ENCODE results near the gene ECHDC1. TPM values are rescaled to one million over a fixed set of nuclear protein-coding genes. Genes with fewer than 3 reads are reported as not detected.
A peak's percentile ranks its signal among the peaks of the same experiment; 100 is the strongest.

ECHDC1 gene
- total and polyA plus RNA-seq, 3 donors from 2014 or later = 30.9 to 37.6 (median 34.9) TPM

GRCh38 chr6:127343809-127344659 is 625 bp upstream of the ECHDC1 start:
- intact Hi-C loops (cut with DNase I; ENCODE audit: low total_unique reads) = no loop called here
- 3 to 4% methylated on average over 24 of the region's 24 CpGs for WGBS, 2 donors
- Histone ChIP-seq H3K4me3 (peak overlapping the region; percentile 69 to 74), H3K27me3 (no peaks in the 10 kb centered on the region), H3K4me1 (peaks cover 23% of the 10 kb centered on the region), H3K27ac (peak overlapping the region; percentile 87 to 90), H3K9me3 (no peaks in the 10 kb centered on the region), H3K36me3 (ENCODE audit: low read depth, missing control alignments) (no peaks in the 10 kb centered on the region)
- no peak for TF ChIP-seq CTCF (IDR thresholded peaks at IDR 0.05)
- no peak for TF ChIP-seq POLR2A (IDR thresholded peaks at IDR 0.05)
- DNase-seq = peak; percentile 18

- H3K4me1 ChIP-seq = peaks cover 23% of the 10 kb centered on the region
- intact Hi-C loops (cut with DNase I; ENCODE audit: low total_unique reads) = no loop called here
These were observed 988 bp downstream of the ECHDC1 start for GRCh38 chr6:127342296-127342945.

GRCh38 chr6:127341471-127342202 is 1.8 kb downstream of the ECHDC1 start:
- H3K4me1 ChIP-seq = peaks cover 23% of the 10 kb centered on the region
- H3K27me3 ChIP-seq = no peaks in the 10 kb centered on the region
- no peaks in the 10 kb centered on the region for H3K36me3 ChIP-seq (ENCODE audit: low read depth, missing control alignments)
- no peak overlapping the region for H3K4me3 ChIP-seq
- WGBS, 2 donors = 60 to 61% methylated on average over 9 of the region's 9 CpGs
- TF ChIP-seq CTCF (IDR thresholded peaks at IDR 0.05) (no peak), POLR2A (IDR thresholded peaks at IDR 0.05) (no peak)
- intact Hi-C loops (cut with DNase I; ENCODE audit: low total_unique reads) = no loop called here
- DNase-seq = no peak
- H3K27ac ChIP-seq = no peak overlapping the region
- no peaks in the 10 kb centered on the region for H3K9me3 ChIP-seq

More at GRCh38 chr6:127342296-127342945, 988 bp downstream of the ECHDC1 start:
- no peaks in the 10 kb centered on the region for H3K27me3 ChIP-seq
- H3K9me3 ChIP-seq = no peaks in the 10 kb centered on the region
- no peak for DNase-seq
- no peak for TF ChIP-seq POLR2A (IDR thresholded peaks at IDR 0.05)
- no peak for TF ChIP-seq CTCF (IDR thresholded peaks at IDR 0.05)
- H3K4me3 ChIP-seq = peak overlapping the region; percentile 69 to 74
- H3K36me3 ChIP-seq (ENCODE audit: low read depth, missing control alignments) = no peaks in the 10 kb centered on the region
- peak overlapping the region; percentile 87 to 90 for H3K27ac ChIP-seq
- 6 to 9% methylated on average over 10 of the region's 10 CpGs for WGBS, 2 donors

GRCh38 chr6:127340171-127340570 is 3.2 kb downstream of the ECHDC1 start:
- H3K9me3 ChIP-seq = no peaks in the 10 kb centered on the region
- no peak overlapping the region for H3K4me3 ChIP-seq
- H3K27me3 ChIP-seq = no peaks in the 10 kb centered on the region
- no peaks in the 10 kb centered on the region for H3K36me3 ChIP-seq (ENCODE audit: low read depth, missing control alignments)
- intact Hi-C loops (cut with DNase I; ENCODE audit: low total_unique reads) = no loop called here
- H3K4me1 ChIP-seq = peaks cover 23% of the 10 kb centered on the region
- TF ChIP-seq POLR2A (IDR thresholded peaks at IDR 0.05) (no peak), CTCF (IDR thresholded peaks at IDR 0.05) (no peak)
- no peak for DNase-seq
- no peak overlapping the region for H3K27ac ChIP-seq
